PFSK-1 (cell line): ENCODE results near the gene CLDN3.

ENCODE experiments used
- POLR2AphosphoS5 ChIP-seq: IDR thresholded peaks from 2 replicates; pipeline ENCODE4 v1.6.1; 2012; ENCODE audit warnings: low read depth, mild to moderate bottlenecking, control low read depth, low read length, moderate library complexity
- SIN3A ChIP-seq: IDR thresholded peaks from 2 replicates; pipeline ENCODE4 v1.6.1; 2012; ENCODE audit warnings: mild to moderate bottlenecking, low read length, moderate library complexity, borderline replicate concordance; ENCODE audit not compliant: insufficient read depth
- TAF1 ChIP-seq: IDR thresholded peaks from 2 replicates; pipeline ENCODE4 v1.6.1; 2012; ENCODE audit warnings: low read length, control low read depth, borderline replicate concordance; ENCODE audit not compliant: insufficient read depth
- TF ChIP-seq, protein P1 (sequence below), 2 experiments: IDR thresholded peaks; 2 replicates each; pipeline versions ENCODE4 v1.6.1 to v1.8.0; 2011 to 2012; ENCODE audit warnings: low read depth in 2 of 2, low read length in 2 of 2, control low read depth in 1 of 2, inconsistent platforms in 1 of 2, mild to moderate bottlenecking in 1 of 2, moderate library complexity in 1 of 2; ENCODE audit not compliant: insufficient read depth in 1 of 2

- TF ChIP-seq TAF1 (no peak), POLR2AphosphoS5 (no peak), SIN3A (no peak)
- TF ChIP-seq, protein P1, sequence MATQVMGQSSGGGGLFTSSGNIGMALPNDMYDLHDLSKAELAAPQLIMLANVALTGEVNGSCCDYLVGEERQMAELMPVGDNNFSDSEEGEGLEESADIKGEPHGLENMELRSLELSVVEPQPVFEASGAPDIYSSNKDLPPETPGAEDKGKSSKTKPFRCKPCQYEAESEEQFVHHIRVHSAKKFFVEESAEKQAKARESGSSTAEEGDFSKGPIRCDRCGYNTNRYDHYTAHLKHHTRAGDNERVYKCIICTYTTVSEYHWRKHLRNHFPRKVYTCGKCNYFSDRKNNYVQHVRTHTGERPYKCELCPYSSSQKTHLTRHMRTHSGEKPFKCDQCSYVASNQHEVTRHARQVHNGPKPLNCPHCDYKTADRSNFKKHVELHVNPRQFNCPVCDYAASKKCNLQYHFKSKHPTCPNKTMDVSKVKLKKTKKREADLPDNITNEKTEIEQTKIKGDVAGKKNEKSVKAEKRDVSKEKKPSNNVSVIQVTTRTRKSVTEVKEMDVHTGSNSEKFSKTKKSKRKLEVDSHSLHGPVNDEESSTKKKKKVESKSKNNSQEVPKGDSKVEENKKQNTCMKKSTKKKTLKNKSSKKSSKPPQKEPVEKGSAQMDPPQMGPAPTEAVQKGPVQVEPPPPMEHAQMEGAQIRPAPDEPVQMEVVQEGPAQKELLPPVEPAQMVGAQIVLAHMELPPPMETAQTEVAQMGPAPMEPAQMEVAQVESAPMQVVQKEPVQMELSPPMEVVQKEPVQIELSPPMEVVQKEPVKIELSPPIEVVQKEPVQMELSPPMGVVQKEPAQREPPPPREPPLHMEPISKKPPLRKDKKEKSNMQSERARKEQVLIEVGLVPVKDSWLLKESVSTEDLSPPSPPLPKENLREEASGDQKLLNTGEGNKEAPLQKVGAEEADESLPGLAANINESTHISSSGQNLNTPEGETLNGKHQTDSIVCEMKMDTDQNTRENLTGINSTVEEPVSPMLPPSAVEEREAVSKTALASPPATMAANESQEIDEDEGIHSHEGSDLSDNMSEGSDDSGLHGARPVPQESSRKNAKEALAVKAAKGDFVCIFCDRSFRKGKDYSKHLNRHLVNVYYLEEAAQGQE (IDR thresholded peaks at IDR 0.05; ENCODE audit: insufficient read depth in 1 of 2, low read depth in 2 of 2, low read length in 2 of 2) = no peak
Observed at GRCh38 chr7:73789051-73789450, 19.0 kb upstream of the CLDN3 start.
